GM19035 (cell line): ENCODE results near the gene CCDC33.
A peak's percentile ranks its signal among the peaks of the same experiment; 100 is the strongest.

Experiments used
- ATAC-seq: cut with Tn5 transposase; IDR thresholded peaks from one replicate; pipeline ENCODE4 v1.9.1; 2021; ENCODE audit not compliant: unreplicated experiment

The CCDC33 gene

DNA sequence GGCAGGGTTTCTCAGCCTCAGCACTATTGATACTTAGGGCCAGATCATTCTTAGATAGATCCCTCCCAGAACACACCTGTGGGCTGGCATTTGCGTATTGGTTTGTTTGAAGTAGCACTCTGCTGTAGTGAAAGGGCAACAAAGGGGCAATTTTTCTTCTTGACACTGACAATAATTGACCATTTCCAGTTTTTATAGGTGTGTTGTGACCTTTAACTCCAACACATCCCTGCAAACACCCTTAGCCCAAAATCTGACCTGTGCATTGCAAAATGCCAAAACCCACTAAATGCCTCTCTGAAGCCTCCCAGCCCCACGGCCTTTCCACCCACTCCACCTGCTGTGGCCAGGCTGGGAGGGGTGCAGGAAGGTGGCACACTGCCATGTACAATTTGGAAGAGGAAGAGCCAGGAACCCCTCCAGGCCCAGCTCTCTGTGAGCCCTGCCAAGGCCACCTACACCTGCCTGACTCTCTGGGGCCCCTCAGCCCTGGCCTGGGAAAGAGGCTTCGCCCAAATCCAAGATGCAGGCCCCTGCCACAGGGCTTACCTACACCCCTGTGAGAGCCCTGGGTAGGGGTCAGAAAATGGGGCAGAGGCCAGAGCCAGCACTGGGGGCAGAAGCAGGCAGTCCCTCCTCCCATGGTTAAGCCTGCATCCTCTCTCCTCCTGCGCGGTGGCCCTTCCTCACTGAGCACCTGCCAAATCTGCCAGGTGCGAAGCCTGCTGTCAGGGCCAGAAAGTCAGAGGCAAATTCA is 140.9 kb downstream of the CCDC33 start:
- ATAC-seq, result no peak

DNA sequence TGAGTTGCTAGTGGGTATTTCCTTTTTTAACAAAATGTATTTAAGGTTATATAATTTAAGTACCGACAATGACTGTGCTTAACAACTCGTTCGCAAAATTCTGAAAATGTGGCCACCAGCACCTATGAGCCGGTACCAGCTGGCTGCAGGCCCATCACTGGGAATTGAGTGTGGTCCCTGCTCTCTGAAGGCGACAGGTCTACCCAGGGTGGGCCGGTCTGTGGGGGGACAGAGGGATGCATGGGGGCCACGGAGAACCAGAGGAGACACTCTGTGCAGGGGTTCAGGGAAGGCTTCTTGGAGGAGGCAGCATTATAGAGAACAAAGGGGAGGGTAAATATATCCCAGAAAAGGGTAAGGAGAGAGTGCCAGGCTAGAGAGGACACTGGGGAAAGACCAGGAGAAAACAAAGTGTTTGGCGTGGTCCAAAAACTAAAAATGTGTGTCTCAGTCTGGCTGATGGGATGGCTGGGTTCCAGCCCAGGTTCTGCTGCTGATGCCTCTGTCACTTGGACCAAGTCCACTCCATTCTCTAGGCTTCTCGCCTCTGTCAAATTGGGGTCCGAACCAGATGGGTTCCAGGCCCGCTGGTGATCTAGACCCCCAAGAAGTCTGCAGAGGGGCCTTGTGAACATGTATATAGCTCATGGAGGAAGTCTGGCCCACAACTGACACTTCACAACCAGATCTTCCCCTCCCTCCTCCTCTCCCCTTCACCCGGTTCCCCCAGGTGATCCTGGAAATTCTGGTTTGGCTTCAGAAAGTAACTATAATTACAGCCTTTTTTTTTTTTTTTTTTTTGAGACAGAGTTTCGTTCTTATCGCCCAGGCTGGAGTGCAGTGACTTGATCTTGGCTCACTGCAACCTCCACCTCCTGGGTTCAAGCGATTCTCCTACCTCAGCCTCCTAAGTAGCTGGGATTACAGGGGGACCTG is 142.0 kb downstream of the CCDC33 start:
- no peak for ATAC-seq

GRCh38 chr15:74378848-74379247 is 142.7 kb downstream of the CCDC33 start:
- no peak for ATAC-seq

DNA sequence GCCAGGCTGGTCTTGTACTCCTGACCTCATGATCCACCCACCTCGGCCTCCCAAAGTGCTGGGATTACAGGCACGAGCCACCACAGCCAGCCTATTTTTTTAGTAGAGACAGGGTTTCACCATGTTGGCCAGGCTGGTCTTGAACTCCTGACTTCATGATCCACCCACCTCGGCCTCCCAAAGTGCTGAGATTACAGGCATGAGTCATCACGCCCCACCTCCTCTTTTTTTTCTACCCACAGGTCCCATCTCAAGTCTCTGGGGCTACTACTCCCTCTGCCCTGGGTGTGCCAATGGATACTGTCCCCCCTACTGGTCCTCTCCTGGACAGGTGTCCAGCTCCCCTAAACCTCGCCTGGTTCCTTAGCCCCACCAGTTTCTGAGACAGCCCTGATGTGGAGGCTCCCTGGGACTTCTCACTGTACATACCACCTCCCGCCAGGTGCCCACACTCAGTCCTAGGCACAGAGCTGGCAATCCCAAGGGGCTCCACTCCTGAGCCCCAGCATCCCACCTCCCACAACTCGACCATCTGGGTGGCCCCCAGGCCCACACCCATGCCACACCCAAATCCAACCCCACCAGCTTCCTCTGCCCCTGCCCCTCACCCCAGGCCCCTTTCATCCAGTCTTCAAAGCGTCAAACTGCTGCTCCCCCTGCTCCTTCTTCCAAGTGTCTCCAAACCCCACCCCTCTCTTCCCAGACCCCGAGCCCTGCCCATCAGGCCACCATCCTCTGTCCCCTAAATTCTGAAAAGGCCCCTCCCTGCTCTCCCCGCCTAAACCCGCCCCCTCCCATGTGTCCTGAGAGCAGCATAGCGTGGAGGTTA is 144.4 kb downstream of the CCDC33 start:
- no peak for ATAC-seq

- ATAC-seq, result no peak
Observed at GRCh38 chr15:74381190-74381453, 145.0 kb downstream of the CCDC33 start.

- ATAC-seq, result no peak
Observed at GRCh38 chr15:74381481-74381880, 145.4 kb downstream of the CCDC33 start.

DNA sequence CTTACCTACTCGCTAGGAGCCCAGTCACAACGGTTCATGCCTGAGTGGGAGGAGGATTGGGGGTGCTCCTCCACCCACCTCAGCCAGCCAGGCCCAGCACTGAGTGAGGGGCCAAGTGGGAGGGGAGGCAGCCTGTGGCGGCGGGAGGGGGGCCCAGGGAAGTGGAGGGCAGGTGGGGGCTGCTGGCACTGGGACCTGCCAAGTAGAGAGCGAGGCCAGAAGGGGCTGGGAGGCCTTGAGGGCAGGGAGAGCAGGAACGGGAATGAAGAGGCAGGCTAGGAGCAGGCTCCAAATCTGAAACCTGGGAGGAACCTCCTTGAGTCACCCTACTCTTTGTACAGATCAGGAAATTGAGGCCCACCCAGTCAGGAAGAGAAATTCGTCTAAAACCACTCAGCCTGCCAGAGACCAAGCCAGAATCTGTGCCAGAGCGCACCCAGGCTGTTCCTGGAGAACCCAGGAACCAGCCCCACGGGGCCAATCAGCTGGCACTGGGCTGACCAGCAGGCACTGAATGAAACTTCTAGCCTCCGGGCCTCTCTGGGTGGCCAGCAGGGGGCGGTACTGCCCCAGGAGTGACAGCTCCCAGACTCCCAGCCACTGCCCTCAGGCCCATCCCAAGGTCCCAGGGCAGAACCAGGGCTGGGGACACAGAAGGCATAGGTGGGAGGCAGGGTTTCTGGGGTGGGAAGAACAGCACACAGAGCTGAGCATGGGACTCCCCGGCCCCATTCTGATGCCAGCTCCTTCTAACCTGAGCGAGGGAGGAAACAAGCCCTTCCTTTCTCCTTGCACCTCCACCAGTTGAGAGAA is 146.1 kb downstream of the CCDC33 start:
- ATAC-seq, result no peak

- peak; percentile 13 for ATAC-seq
Observed at GRCh38 chr15:74383286-74383685, 147.2 kb downstream of the CCDC33 start.

- peak; percentile 50 for ATAC-seq
Observed at GRCh38 chr15:74383695-74384565, 147.8 kb downstream of the CCDC33 start.

DNA sequence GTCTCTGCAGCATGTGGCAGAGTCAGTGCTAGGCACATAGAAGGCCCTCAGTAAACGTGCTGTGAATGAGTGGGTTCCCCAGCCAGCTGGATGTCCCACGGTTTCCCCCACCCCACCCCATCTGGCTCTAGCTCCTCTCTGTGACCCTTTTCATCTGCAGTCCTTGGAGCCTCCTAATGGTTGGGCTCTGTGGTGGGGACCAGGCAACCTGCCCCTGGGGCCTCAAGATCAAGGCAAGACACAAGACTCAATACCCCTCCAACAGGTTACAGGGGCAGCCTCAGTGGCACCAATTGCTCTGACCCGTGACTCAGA is 148.4 kb downstream of the CCDC33 start:
- ATAC-seq, result no peak

DNA sequence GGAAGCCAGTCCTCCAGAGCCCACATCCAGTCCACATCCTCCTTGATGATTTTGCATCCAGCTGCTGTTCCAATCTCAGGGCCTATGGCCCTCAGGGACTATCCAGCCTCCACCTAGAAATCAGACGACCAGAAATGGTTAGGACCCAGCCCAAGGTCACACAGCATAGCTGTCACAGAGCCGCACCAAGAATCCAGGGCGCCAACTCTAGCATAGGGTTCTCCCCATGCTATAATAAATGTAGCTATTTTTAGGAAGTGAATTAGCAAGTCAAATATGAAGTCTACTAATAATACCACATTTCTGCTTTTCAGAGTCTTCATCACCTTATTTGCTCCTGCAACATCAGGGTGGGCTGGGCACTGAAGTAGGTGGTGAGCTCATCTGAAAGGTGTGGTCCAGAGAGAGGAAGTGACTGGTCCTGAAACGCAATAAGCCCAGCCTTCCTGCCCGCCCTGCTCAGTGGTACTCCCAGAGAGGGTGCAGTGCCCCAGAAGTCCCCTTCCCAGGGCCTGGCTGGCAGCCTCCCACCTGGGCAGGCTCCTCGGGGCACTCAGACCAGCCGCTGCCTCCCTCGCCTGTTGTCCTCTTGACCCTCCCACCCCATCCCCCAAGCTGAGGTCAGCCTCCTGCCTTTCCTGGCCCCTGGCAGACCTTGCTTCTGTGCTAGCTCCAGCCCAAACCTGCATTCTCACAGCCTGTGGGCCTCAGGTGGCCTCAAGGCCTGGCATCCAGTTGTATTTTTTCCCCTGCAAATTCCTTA is 148.9 kb downstream of the CCDC33 start:
- peak; percentile 66 for ATAC-seq

GRCh38 chr15:74385733-74386132 is 149.6 kb downstream of the CCDC33 start:
- ATAC-seq, result no peak
